ENCODE data around the gene ENTREP1. TPM values are rescaled to one million over a fixed set of nuclear protein-coding genes. Genes with fewer than 3 reads are reported as not detected.

ENTREP1 gene
- total and polyA plus RNA-seq, 2 of the 4 experiments (the other 2 are of a cell fraction): not detected

- H3K36me3 ChIP-seq (ENCODE audit: control insufficient read depth, insufficient read depth, low read length): no peaks in the 10 kb centered on the region
- no peak overlapping the region for H3K18ac ChIP-seq (ENCODE audit: low read depth, low read length)
- intact Hi-C loops (cut with micrococcal nuclease): no loop called here
- H2BK20ac ChIP-seq (ENCODE audit: low read depth, low read length): no peak overlapping the region
- no peak overlapping the region for H3K27ac ChIP-seq (ENCODE audit: insufficient read depth, low read length)
- H3K23ac ChIP-seq (ENCODE audit: low read depth, low read length): no peak overlapping the region
- no peak overlapping the region for H2BK15ac ChIP-seq (ENCODE audit: low read depth, low read length)
- no peak overlapping the region for H4K5ac ChIP-seq (ENCODE audit: low read depth, low read length)
- dilution Hi-C loops (cut with HindIII; ENCODE audit: low sequenced_read_pairs, unreplicated experiment): no loop called here
- no peak overlapping the region for H3K4ac ChIP-seq (ENCODE audit: low read depth, low read length)
- H3K9me3 ChIP-seq (ENCODE audit: control insufficient read depth, insufficient read depth, low read length): no peaks in the 10 kb centered on the region
- H3K9ac ChIP-seq (ENCODE audit: low read depth, low read length): no peak overlapping the region
- H4K8ac ChIP-seq (ENCODE audit: low read depth in 2 of 2, low read length in 2 of 2): no peak overlapping the region
- peaks cover 15% of the 10 kb centered on the region for H3K27me3 ChIP-seq (ENCODE audit: control insufficient read depth, insufficient read depth, low read length)
- H3K4me1 ChIP-seq (ENCODE audit: control insufficient read depth, insufficient read depth, low read length): no peaks in the 10 kb centered on the region
- no peaks in the 10 kb centered on the region for H4K20me1 ChIP-seq (ENCODE audit: insufficient read depth, low read length)
- no peaks in the 10 kb centered on the region for H3K79me1 ChIP-seq (ENCODE audit: low read depth in 1 of 2, low read length in 2 of 2)
- in situ Hi-C loops (cut with MboI; ENCODE audit: low sequenced_read_pairs): no loop called here
- POLR2A ChIA-PET (ENCODE audit: unreplicated experiment): no interaction called here
- H3K4me3 ChIP-seq (ENCODE audit: insufficient read depth, low read depth, low read length): no peak overlapping the region
- DNase-seq: no peak
- no peak overlapping the region for H2BK120ac ChIP-seq (ENCODE audit: low read depth, low read length)
- no peak overlapping the region for H4K91ac ChIP-seq (ENCODE audit: insufficient read depth, low read depth, low read length)
- no peak for TF ChIP-seq BHLHE40 (IDR thresholded peaks at IDR 0.05; ENCODE audit: low read depth, low read length)
- TF ChIP-seq, protein P1, sequence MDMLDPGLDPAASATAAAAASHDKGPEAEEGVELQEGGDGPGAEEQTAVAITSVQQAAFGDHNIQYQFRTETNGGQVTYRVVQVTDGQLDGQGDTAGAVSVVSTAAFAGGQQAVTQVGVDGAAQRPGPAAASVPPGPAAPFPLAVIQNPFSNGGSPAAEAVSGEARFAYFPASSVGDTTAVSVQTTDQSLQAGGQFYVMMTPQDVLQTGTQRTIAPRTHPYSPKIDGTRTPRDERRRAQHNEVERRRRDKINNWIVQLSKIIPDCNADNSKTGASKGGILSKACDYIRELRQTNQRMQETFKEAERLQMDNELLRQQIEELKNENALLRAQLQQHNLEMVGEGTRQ (IDR thresholded peaks at IDR 0.05; ENCODE audit: low read depth, low read length): no peak
- no peak for TF ChIP-seq CHD1 (IDR thresholded peaks at IDR 0.05; ENCODE audit: low read depth, low read length)
- no peak for TF ChIP-seq CTCF (conservative IDR thresholded peaks at IDR 0.05; ENCODE audit: low read depth, low read length)
- no peak for TF ChIP-seq MAZ (IDR thresholded peaks at IDR 0.05; ENCODE audit: borderline replicate concordance, low read depth, low read length)
- no peak for TF ChIP-seq RAD21 (IDR thresholded peaks at IDR 0.05; ENCODE audit: low read length)
- no peak for TF ChIP-seq NFE2L2 (IDR thresholded peaks at IDR 0.05; ENCODE audit: low read depth, low read length)
- no peak for TF ChIP-seq SMC3 (IDR thresholded peaks at IDR 0.05; ENCODE audit: low read depth, low read length)
- TF ChIP-seq POLR2A (IDR thresholded peaks at IDR 0.05; ENCODE audit: low read depth, low read length): no peak
- TF ChIP-seq CEBPB (IDR thresholded peaks at IDR 0.05; ENCODE audit: low read depth, low read length): no peak
- no peak overlapping the region for H3K56ac ChIP-seq (ENCODE audit: extremely low read depth, insufficient read depth, low read length)
- H2AFZ ChIP-seq (replicated peaks; ENCODE audit: low read length, poor library complexity): no peak overlapping the region
- no peak overlapping the region for H2AK9ac ChIP-seq (replicated peaks; ENCODE audit: low read depth, low read length, poor library complexity)
- no peak for ATAC-seq (ENCODE audit: low read depth)
- CTCF ChIA-PET: no interaction called here
- H2AK5ac ChIP-seq (ENCODE audit: low read depth, low read length): no peak overlapping the region
- H3K4me2 ChIP-seq (ENCODE audit: low read depth, low read length): no peak overlapping the region
- WGBS, 2 experiments (ENCODE audit: extremely low coverage in 2 of 2, insufficient read length in 1 of 2): 24% methylated on average over 2 of the region's 7 CpGs; no CpG with 5 or more reads in 1 of the 2 experiments
- H3K9me1 ChIP-seq (ENCODE audit: insufficient read depth, low read length): no peaks in the 10 kb centered on the region
- no TSS peak for BruUV-seq (replicated peaks)
- no peak overlapping the region for H2BK5ac ChIP-seq (ENCODE audit: low read depth, low read length, poor library complexity, severe bottlenecking)
- H3K14ac ChIP-seq (replicated peaks; ENCODE audit: low read depth, low read length): no peak overlapping the region
Observed at GRCh38 chr9:69391946-69392345, 66.9 kb downstream of the ENTREP1 start.

Data from IMR-90 (cell line).